A673 (cell line): Measurements from ENCODE around the gene GNAI2. TPM values are rescaled to one million over a fixed set of nuclear protein-coding genes. Genes with fewer than 3 reads are reported as not detected.

ENCODE experiments used
- BruUV-seq: library from RNA; stranded (reverse); fragments of 400-500 nt; replicated peaks from 2 replicates; lab custom pipeline; 2021; lab: Mats Ljungman, UMichigan
- CTCF ChIA-PET: fragments of 300-600 bp; sonication (Branson Sonifier 250); formaldehyde crosslinking; loops from one replicate; lab custom pipeline; 2022; ENCODE audit warnings: antibody characterized with exemption; lab: Charles Lee
- POLR2A ChIA-PET: fragments of 300-600 bp; sonication (Branson Sonifier 250); formaldehyde crosslinking; loops from one replicate; lab custom pipeline; 2022; ENCODE audit warnings: antibody characterized with exemption; ENCODE audit not compliant: low non-redundant PET; lab: Charles Lee
- DNase-seq: peaks from one replicate; pipeline ENCODE4 v3.0.0-alpha.2; 2015; ENCODE audit warnings: low spot score
- H3K27ac ChIP-seq: fragments of 200-600 bp; sonication (generic); 2 replicates; pipeline ENCODE4 v1.5.1; 2016; ENCODE audit warnings: mixed run types, low read depth, mild to moderate bottlenecking, mixed read lengths, antibody characterized with exemption, low read length; ENCODE audit not compliant: poor library complexity, severe bottlenecking
- H3K27me3 ChIP-seq: fragments of 200-600 bp; sonication (generic); replicated peaks from 2 replicates; pipeline ENCODE4 v1.6.1; 2017; ENCODE audit warnings: mixed run types, low read depth, mild to moderate bottlenecking, mixed read lengths, antibody characterized with exemption, low read length; ENCODE audit not compliant: insufficient read depth, poor library complexity
- H3K36me3 ChIP-seq: fragments of 200-600 bp; sonication (generic); 2 replicates; pipeline ENCODE4 v1.6.1; 2016; ENCODE audit warnings: mixed run types, mild to moderate bottlenecking, mixed read lengths, antibody characterized with exemption, low read length; ENCODE audit not compliant: insufficient read depth, poor library complexity, severe bottlenecking
- H3K4me1 ChIP-seq: fragments of 200-600 bp; sonication (generic); 2 replicates; pipeline ENCODE4 v1.6.1; 2017; ENCODE audit warnings: mixed run types, mild to moderate bottlenecking, mixed read lengths, antibody characterized with exemption, low read length; ENCODE audit not compliant: insufficient read depth, poor library complexity, severe bottlenecking
- H3K4me3 ChIP-seq: fragments of 200-600 bp; sonication (generic); 2 replicates; pipeline ENCODE4 v1.5.1; 2016; ENCODE audit warnings: low read depth, mixed run types, mild to moderate bottlenecking, mixed read lengths, low read length; ENCODE audit not compliant: poor library complexity, severe bottlenecking
- H3K9me3 ChIP-seq: fragments of 200-600 bp; sonication (generic); 2 replicates; pipeline ENCODE4 v1.6.1; 2016; ENCODE audit warnings: mixed run types, low read depth, mild to moderate bottlenecking, mixed read lengths, antibody characterized with exemption, low read length; ENCODE audit not compliant: poor library complexity, severe bottlenecking
- CTCF ChIP-seq: fragments of 300-800, 200-600 bp; sonication (generic); conservative IDR thresholded peaks from 2 replicates; pipeline ENCODE4 v1.5.1; 2017; ENCODE audit warnings: low read depth, mild to moderate bottlenecking, antibody characterized with exemption, low read length, moderate library complexity, mixed read lengths
- EZH2 ChIP-seq: fragments of 200-600 bp; sonication (generic); IDR thresholded peaks from 2 replicates; pipeline ENCODE4 v1.6.1; 2017; ENCODE audit warnings: borderline replicate concordance, low read depth, mild to moderate bottlenecking, mixed read lengths, antibody characterized with exemption, low read length; ENCODE audit not compliant: poor library complexity, severe bottlenecking
- intact Hi-C: fragments of 100-400 bp; cut with micrococcal nuclease; formaldehyde crosslinking; loops from one replicate; pipeline ENCODE4 v1.10.0; 2022; ENCODE audit not compliant: unreplicated experiment
- total RNA-seq: library from RNA; stranded (reverse); gene quantifications from 2 replicates; pipeline ENCODE4 v1.2.3, GENCODE V29; 2021

The GNAI2 gene
- total RNA-seq, 1 experiment from 2014 or later = 115 TPM

GRCh38 chr3:50275141-50275995, 39.4 kb downstream of the GNAI2 start:
- POLR2A ChIA-PET = no interaction called here
- no peak for DNase-seq

GRCh38 chr3:50275996-50276761, 40.2 kb downstream of the GNAI2 start:
- BruUV-seq = no TSS peak
- H3K4me3 ChIP-seq = no peak overlapping the region
- no peak for TF ChIP-seq EZH2
- no peak for TF ChIP-seq CTCF
- intact Hi-C loops = no loop called here
- no peaks in the 10 kb centered on the region for H3K9me3 ChIP-seq
- CTCF ChIA-PET = no interaction called here
- no peak for DNase-seq
- H3K27ac ChIP-seq = no peak overlapping the region
- H3K27me3 ChIP-seq = peaks cover 4% of the 10 kb centered on the region
- H3K4me1 ChIP-seq = no peaks in the 10 kb centered on the region
- POLR2A ChIA-PET = no interaction called here
- H3K36me3 ChIP-seq = no peaks in the 10 kb centered on the region

More at GRCh38 chr3:50275141-50275995, 39.4 kb downstream of the GNAI2 start:
- no peaks in the 10 kb centered on the region for H3K4me1 ChIP-seq
- TF ChIP-seq CTCF (no peak), EZH2 (no peak)
- CTCF ChIA-PET = interaction anchor here (0.6 to 0.7 kb wide), 2 partner anchors 128 to 1318 kb away, joined by 7 to 8 read pairs; no protein-coding TSS in a partner anchor
- H3K27ac ChIP-seq = no peak overlapping the region
- H3K9me3 ChIP-seq = no peaks in the 10 kb centered on the region
- H3K4me3 ChIP-seq = no peak overlapping the region
- BruUV-seq = no TSS peak
- intact Hi-C loops = no loop called here
- no peaks in the 10 kb centered on the region for H3K36me3 ChIP-seq
- peaks cover 4% of the 10 kb centered on the region for H3K27me3 ChIP-seq

- DNase-seq = no peak
- H3K9me3 ChIP-seq = no peaks in the 10 kb centered on the region
- no peaks in the 10 kb centered on the region for H3K36me3 ChIP-seq
- H3K4me3 ChIP-seq = no peak overlapping the region
- BruUV-seq = no TSS peak
- H3K27ac ChIP-seq = no peak overlapping the region
- H3K4me1 ChIP-seq = no peaks in the 10 kb centered on the region
- POLR2A ChIA-PET = interaction anchor here (0.6 kb wide), 1 partner anchor 557 kb away, joined by 9 read pairs; the partner anchor contains the start of gene AMIGO3
- CTCF ChIA-PET = no interaction called here
- intact Hi-C loops = no loop called here
- TF ChIP-seq EZH2 = no peak
- TF ChIP-seq CTCF = no peak
- peaks cover 4% of the 10 kb centered on the region for H3K27me3 ChIP-seq
Observed at GRCh38 chr3:50276762-50277101, 40.7 kb downstream of the GNAI2 start.
